GM19238 (cell line): ENCODE data around the gene ERC2.

Source experiments
- DNase-seq: peaks from one replicate; pipeline ENCODE4 v3.0.0; 2011; ENCODE audit warnings: low spot score; ENCODE audit not compliant: insufficient read length

Gene ERC2

DNA sequence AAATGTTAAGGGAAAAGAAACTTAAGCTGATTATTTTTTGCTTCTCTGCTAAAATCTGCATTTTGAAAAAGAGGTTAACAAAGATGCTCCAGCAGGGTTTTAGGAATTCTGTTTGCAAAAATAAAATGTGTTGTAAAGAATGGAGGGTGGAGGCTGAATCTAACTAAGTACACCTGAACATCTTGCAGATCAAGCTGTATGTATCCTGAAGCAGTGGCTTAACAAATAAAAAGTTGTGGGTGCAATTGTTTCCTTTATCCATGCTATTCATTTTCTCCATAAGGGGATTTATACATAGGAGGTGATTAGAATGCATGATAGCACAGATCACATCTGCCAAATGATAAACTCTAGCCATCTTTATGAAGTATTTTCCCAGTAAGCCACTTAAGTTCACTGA, 466.3 kb downstream of the ERC2 start:
- DNase-seq, result no peak

- DNase-seq, result no peak
These were observed 466.7 kb downstream of the ERC2 start for GRCh38 chr3:56001537-56001936.

DNA sequence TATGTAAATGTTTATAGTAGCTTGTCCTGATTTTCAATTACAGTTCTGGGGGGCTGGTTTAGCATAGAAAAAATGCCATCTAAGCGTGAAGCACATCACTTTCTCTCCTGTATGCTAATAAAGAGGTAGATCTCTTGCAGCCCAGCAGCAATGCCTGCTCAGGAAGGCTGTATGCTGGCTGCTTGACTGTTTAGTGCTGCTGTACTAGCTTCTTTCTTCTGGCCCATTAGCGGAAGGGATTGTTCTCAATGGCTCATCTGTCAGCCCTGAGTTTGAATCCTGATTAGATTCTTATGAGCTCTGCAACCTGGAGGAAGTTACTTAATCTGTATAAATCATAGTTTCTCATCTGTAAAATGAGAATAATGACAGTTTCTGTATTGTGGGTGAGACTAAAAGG, 478.9 kb downstream of the ERC2 start:
- no peak for DNase-seq

GRCh38 chr3:55988905-55989304, 479.4 kb downstream of the ERC2 start:
- DNase-seq, result no peak

GRCh38 chr3:55984626-55985025, 483.6 kb downstream of the ERC2 start:
- DNase-seq, result no peak

GRCh38 chr3:55978953-55979352, 489.3 kb downstream of the ERC2 start:
- no peak for DNase-seq

DNA sequence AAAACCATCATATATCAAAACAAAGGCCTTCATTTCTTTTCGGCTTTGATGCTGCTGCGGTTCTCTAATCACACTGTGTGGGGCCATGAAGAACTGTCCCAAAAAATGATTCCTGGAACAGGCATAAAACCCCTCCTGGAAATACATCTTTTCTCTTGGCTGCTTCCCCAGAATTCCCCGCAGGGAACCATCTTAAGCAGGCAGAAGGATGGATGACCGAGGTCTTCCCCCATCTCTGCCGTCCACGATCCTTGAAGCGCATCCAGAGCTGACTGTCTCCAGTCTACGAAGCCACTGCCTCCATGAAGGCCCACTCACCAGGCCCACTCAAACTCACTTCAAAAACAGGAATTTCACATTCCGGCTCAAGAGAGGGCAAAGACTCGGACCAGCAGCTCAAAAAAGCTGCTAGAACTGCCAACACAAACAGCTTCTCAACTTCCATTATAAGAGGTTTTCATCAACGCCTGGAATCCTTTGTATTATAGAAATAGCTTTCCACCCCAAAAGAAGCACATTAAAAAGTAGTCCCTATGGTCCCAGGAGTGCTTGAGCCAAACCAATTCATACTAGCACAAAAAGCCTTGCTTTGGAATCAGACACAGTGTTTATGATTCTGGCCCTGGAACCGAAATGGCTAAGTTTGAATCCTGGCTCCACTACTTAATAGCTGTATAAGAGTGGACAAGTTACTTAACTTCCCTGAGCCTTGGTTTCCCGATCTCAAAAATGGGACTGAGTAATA, 493.7 kb downstream of the ERC2 start:
- DNase-seq, result no peak

DNA sequence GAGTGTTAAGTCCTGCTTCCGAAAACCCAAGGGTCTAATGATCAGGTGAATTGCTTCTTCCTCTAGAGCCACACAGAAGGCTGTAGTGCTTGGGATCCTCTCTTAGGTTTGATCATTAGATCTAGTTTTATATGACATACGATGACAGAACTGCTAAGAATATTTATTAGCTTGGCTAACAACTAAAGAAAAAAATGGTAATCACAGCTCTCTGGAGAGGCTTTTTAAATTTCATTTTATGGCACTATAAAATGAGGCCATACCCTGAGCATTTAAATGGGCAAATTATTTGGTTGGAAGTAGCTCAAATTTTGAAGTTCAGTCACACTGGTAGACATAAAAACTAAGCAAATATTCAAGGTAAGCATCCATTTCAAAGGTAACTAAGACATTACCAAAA, 498.6 kb downstream of the ERC2 start:
- DNase-seq, result no peak

DNA sequence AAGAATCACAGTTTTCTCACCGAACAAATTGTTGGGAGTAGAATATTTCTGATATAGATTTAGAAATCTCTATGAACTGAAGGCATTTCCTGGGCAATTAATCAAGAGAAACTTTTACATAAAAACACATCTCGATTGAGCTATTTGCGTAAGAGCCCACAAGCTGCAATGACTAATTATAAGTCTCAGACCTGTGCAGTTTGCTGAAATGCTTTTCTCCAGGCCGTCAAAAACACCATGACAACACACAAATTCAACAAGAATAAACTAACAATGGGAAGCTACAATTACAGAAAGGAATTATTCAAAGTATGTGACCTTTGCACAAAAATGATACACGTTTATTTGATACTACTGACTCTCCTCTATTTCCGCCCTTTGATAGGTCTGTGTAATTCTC, 499.9 kb downstream of the ERC2 start:
- no peak for DNase-seq

DNA sequence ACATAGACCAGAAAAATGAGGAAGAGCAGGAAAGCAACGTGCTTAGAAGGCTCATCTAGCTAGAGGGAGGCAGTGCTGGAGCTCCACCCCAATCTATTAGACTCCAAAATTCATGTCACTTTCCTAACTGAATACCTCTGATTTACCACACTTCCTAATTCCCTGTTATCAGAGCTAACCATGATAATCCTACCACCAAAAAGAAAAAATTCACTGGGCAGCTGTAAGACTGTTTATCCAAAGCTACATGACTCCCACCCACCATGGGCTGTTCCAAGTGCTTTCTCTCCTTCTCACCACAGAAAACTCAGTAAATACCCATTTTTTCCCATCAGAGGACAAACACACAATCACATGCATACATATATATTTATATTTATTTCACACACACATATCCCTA, 501.7 kb downstream of the ERC2 start:
- no peak for DNase-seq

- DNase-seq, result no peak
These were observed 502.5 kb downstream of the ERC2 start for GRCh38 chr3:55965776-55966175.

- no peak for DNase-seq
These were observed 503.7 kb downstream of the ERC2 start for GRCh38 chr3:55964491-55964985.

DNA sequence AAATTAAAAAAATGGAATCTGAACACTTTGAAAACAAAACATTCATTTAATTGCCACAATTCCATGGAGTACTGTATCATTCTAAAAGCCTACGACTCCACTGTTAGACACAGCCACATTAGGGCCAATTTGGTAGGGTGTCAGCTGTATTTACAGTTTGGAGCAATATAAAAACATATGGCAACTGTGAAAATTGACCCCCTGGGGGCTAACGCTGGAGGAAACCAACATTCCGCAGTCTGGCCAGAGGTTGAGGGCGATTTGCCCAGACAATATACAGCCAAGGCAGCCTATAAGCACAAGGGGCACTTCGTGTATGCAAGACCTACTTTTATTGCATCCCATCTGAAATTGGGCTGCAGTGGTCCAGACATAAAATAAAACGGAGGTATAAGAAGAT, 504.7 kb downstream of the ERC2 start:
- no peak for DNase-seq

GRCh38 chr3:55959471-55960080, 508.7 kb downstream of the ERC2 start:
- DNase-seq, result no peak

- no peak for DNase-seq
These were observed 509.7 kb downstream of the ERC2 start for GRCh38 chr3:55958605-55959004.

GRCh38 chr3:55955891-55956477, 512.3 kb downstream of the ERC2 start:
- DNase-seq, result no peak

DNA sequence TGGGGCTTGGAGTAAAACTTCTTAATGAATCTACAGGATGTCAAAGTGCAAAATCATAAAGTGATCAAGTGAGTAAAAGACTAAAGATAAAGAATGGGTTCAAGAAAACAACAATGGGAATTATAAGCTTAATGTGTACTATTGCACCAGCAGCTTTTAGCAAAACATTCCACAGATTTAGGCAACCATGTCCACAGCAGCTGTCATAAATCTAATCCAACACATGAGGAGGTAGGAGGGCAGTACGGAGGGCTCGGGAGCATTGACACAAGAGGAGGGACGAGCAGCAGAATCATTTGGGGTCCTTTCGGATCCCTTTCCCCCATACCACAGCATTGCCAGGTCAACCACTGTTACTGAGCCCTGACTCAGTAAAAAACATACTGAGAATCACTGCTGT, 516.9 kb downstream of the ERC2 start:
- DNase-seq, result no peak

GRCh38 chr3:55947406-55947805, 520.9 kb downstream of the ERC2 start:
- DNase-seq, result no peak

DNA sequence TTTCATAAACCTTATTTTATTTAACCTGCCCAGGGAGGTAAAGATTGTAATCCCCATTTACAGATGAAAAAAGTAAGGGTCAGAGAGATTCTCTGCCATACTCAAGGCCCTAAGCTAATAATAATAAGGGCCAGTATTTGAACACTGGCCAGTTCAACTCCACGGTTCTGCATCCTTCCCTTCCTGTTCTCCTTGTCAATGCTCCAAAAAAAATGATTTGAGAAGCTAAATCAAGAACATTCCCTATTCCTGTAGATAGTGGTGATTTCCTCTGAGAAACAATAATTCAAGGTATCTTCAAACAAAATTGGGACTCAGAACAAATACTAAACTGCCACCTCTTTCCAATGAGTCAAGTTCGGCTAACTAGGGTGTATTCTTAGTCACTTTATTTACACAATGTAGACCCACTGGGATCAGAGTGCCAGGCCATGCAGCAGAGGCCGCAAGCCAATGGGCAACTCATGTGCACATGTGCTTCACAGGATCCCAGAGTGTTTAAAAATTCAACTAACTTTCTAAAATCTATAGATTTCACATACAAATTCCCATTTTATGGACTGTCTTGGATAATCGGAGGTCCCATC, 521.6 kb downstream of the ERC2 start:
- no peak for DNase-seq

DNA sequence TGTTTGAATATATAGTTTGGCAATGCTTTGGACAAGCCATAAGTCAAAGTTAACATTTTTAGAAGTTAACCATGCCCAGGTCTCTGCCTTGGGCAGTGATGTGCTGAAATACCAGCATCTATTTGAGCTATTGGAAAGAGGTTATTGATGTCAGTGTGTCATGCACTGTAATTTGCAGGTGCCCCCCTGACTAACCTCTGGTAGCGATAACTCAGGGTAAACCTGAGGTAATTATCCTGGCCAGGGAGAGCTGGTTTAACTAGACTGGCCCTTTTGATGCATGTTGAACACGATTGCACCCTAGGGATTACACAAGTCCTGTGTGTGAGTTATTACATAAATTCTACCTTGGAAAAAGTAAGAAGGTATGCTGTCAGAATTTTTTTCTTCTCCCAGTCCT, 525.4 kb downstream of the ERC2 start:
- no peak for DNase-seq

GRCh38 chr3:55939287-55939686, 529.0 kb downstream of the ERC2 start:
- no peak for DNase-seq

DNA sequence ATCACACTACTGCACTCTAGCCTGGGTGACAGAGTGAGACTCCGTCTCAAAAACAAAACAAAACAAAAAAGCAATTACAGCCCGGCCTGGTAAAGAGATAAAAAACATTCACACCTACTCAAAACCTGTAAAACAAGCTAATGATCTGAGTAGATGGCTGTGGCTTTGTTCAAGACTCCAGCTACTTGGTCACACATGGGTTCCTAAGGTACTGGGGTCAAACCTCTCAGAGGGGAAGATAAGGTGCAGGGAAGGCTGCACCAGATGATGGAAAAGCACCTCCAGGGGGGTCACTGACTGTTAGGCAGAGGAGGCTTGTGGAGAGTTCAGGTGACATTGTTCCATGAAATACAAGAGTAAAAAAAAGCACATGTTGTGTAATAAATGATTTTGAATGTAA, 531.0 kb downstream of the ERC2 start:
- DNase-seq, result no peak
